ENCODE results near the gene NUP214. TPM values are rescaled to one million over a fixed set of nuclear protein-coding genes. Genes with fewer than 3 reads are reported as not detected.
"Not testable (repeated sequence)": the region's sequence is repeated elsewhere in the genome, so short reads cannot be mapped to it uniquely, and the experiment has no call there.

Gene NUP214
- total RNA-seq, 2 experiments from 2014 or later: 19.7 to 69.6 TPM

- intact Hi-C loops (cut with micrococcal nuclease; ENCODE audit: unreplicated experiment): no loop called here
- Histone ChIP-seq H3K36me3 (ENCODE audit: insufficient read depth, low read length) (peaks cover 87% of the 10 kb centered on the region), H3K4me2 (ENCODE audit: low read length) (no peak overlapping the region), H3K4me1 (ENCODE audit: insufficient read depth, low read length, poor library complexity, severe bottlenecking) (no peaks in the 10 kb centered on the region), H3K9me3 (ENCODE audit: low read length) (no peaks in the 10 kb centered on the region), H3K9me2 (ENCODE audit: insufficient read depth, low read length) (no peaks in the 10 kb centered on the region), H3K27ac (ENCODE audit: low read depth, low read length, poor library complexity, severe bottlenecking) (no peak overlapping the region), H4K20me1 (ENCODE audit: insufficient read depth, low read length) (no peaks in the 10 kb centered on the region), H3K4me3 (ENCODE audit: low read depth, low read length, poor library complexity, severe bottlenecking) (no peak overlapping the region), H3K79me2 (ENCODE audit: insufficient read depth, low read depth, low read length) (no peaks in the 10 kb centered on the region), H2AFZ (ENCODE audit: low read length) (no peak overlapping the region)
- DNase-seq (ENCODE audit: low spot score): no peak
- TF ChIP-seq EZH2phosphoT487 (IDR thresholded peaks at IDR 0.05; ENCODE audit: borderline replicate concordance, low read depth, low read length) (no peak), CTCF (conservative IDR thresholded peaks at IDR 0.05; ENCODE audit: low read length) (no peak)
- ChIA-PET CTCF (ENCODE audit: unreplicated experiment) (no interaction called here), POLR2A (no interaction called here)
- BruUV-seq (replicated peaks): no TSS peak
These were observed 62.6 kb downstream of the NUP214 start for GRCh38 chr9:131187957-131188356.

- Histone ChIP-seq H3K36me3 (ENCODE audit: insufficient read depth, low read length) (peaks cover 90% of the 10 kb centered on the region), H3K27ac (ENCODE audit: low read depth, low read length, poor library complexity, severe bottlenecking) (no peak overlapping the region), H3K4me2 (ENCODE audit: low read length) (no peak overlapping the region), H4K20me1 (ENCODE audit: insufficient read depth, low read length) (no peaks in the 10 kb centered on the region), H3K4me3 (ENCODE audit: low read depth, low read length, poor library complexity, severe bottlenecking) (no peak overlapping the region), H3K9me3 (ENCODE audit: low read length) (no peaks in the 10 kb centered on the region), H3K9me2 (ENCODE audit: insufficient read depth, low read length) (no peaks in the 10 kb centered on the region), H3K79me2 (ENCODE audit: insufficient read depth, low read depth, low read length) (no peaks in the 10 kb centered on the region), H3K4me1 (ENCODE audit: insufficient read depth, low read length, poor library complexity, severe bottlenecking) (no peaks in the 10 kb centered on the region), H2AFZ (ENCODE audit: low read length) (no peak overlapping the region)
- TF ChIP-seq EZH2phosphoT487 (IDR thresholded peaks at IDR 0.05; ENCODE audit: borderline replicate concordance, low read depth, low read length) (no peak), CTCF (conservative IDR thresholded peaks at IDR 0.05; ENCODE audit: low read length) (no peak)
- ChIA-PET POLR2A (interaction anchor here (0.8 kb wide), 1 partner anchor 371 kb away, joined by 3 read pairs; no protein-coding TSS in a partner anchor), CTCF (ENCODE audit: unreplicated experiment) (no interaction called here)
- BruUV-seq (replicated peaks): no TSS peak
- no peak for DNase-seq (ENCODE audit: low spot score)
- intact Hi-C loops (cut with micrococcal nuclease; ENCODE audit: unreplicated experiment): no loop called here
These were observed 63.6 kb downstream of the NUP214 start for GRCh38 chr9:131188976-131189375.

GRCh38 chr9:131190191-131190590 is 64.8 kb downstream of the NUP214 start:
- no peak overlapping the region for H2AFZ ChIP-seq (ENCODE audit: low read length)
- no peaks in the 10 kb centered on the region for H3K9me3 ChIP-seq (ENCODE audit: low read length)
- POLR2A ChIA-PET: no interaction called here
- no peaks in the 10 kb centered on the region for H3K4me1 ChIP-seq (ENCODE audit: insufficient read depth, low read length, poor library complexity, severe bottlenecking)
- intact Hi-C loops (cut with micrococcal nuclease; ENCODE audit: unreplicated experiment): no loop called here
- H4K20me1 ChIP-seq (ENCODE audit: insufficient read depth, low read length): no peaks in the 10 kb centered on the region
- DNase-seq (ENCODE audit: low spot score): no peak
- no peak overlapping the region for H3K4me3 ChIP-seq (ENCODE audit: low read depth, low read length, poor library complexity, severe bottlenecking)
- no peaks in the 10 kb centered on the region for H3K9me2 ChIP-seq (ENCODE audit: insufficient read depth, low read length)
- CTCF ChIA-PET (ENCODE audit: unreplicated experiment): no interaction called here
- BruUV-seq (replicated peaks): no TSS peak
- H3K27ac ChIP-seq (ENCODE audit: low read depth, low read length, poor library complexity, severe bottlenecking): no peak overlapping the region
- H3K79me2 ChIP-seq (ENCODE audit: insufficient read depth, low read depth, low read length): no peaks in the 10 kb centered on the region
- peaks cover 94% of the 10 kb centered on the region for H3K36me3 ChIP-seq (ENCODE audit: insufficient read depth, low read length)
- TF ChIP-seq EZH2phosphoT487 (IDR thresholded peaks at IDR 0.05; ENCODE audit: borderline replicate concordance, low read depth, low read length) (no peak), CTCF (conservative IDR thresholded peaks at IDR 0.05; ENCODE audit: low read length) (no peak)
- H3K4me2 ChIP-seq (ENCODE audit: low read length): no peak overlapping the region

GRCh38 chr9:131191032-131191431 is 65.6 kb downstream of the NUP214 start:
- H4K20me1 ChIP-seq (ENCODE audit: insufficient read depth, low read length); intact Hi-C loops (cut with micrococcal nuclease; ENCODE audit: unreplicated experiment); CTCF ChIA-PET (ENCODE audit: unreplicated experiment); H2AFZ ChIP-seq (ENCODE audit: low read length); BruUV-seq (replicated peaks); H3K27ac ChIP-seq (ENCODE audit: low read depth, low read length, poor library complexity, severe bottlenecking); DNase-seq (ENCODE audit: low spot score); H3K9me2 ChIP-seq (ENCODE audit: insufficient read depth, low read length); POLR2A ChIA-PET; H3K4me1 ChIP-seq (ENCODE audit: insufficient read depth, low read length, poor library complexity, severe bottlenecking); H3K79me2 ChIP-seq (ENCODE audit: insufficient read depth, low read depth, low read length); H3K4me2 ChIP-seq (ENCODE audit: low read length); H3K4me3 ChIP-seq (ENCODE audit: low read depth, low read length, poor library complexity, severe bottlenecking); H3K9me3 ChIP-seq (ENCODE audit: low read length): not testable (repeated sequence)
- H3K36me3 ChIP-seq (ENCODE audit: insufficient read depth, low read length): peaks cover 92% of the 10 kb centered on the region

Measured in OCI-LY7 (cell line).